ENCODE data around the gene GADL1. TPM values are rescaled to one million over a fixed set of nuclear protein-coding genes. Genes with fewer than 3 reads are reported as not detected.
A peak's percentile ranks its signal among the peaks of the same experiment; 100 is the strongest.

GADL1 gene
- total RNA-seq, 4 donors from 2014 or later: 0.13 to 0.55 (median 0.42) TPM

DNA sequence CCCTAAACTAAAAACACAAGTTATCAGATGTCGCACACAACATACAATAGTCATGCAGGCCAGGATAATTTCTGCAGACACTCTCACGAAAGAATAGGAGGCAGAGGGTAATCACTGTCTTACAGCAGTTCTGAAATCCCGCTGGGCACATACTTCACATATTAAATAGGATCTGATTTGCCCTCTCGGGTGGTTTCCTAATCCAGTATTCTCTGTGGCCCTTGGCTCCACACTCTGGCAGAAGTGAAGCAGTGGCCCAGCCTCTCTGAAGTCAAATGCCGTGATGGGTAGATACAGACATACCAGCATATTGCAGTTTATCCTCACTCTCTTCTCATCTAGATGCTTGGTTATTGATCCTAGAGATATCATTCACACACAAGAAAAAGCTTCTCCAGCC is 19.0 kb downstream of the GADL1 start:
- H3K27me3 ChIP-seq: no peaks in the 10 kb centered on the region
- ATAC-seq: peak; percentile 44 to 50
- H3K9me3 ChIP-seq: no peaks in the 10 kb centered on the region
- peak; percentile 8 to 17 for DNase-seq
- H3K27ac ChIP-seq: peak overlapping the region in 3 of 4 donors; percentile 48 to 81 (median 56)
- TF ChIP-seq CTCF (IDR thresholded peaks at IDR 0.05 in 4 of 5, conservative IDR thresholded peaks at IDR 0.05 in 1 of 5) (peak in 1 of 5 experiments; percentile 14), POLR2A (IDR thresholded peaks at IDR 0.05) (no peak)
- peaks cover 28 to 47% of the 10 kb centered on the region in 2 donors for H3K4me1 ChIP-seq
- no peaks in the 10 kb centered on the region for H3K36me3 ChIP-seq
- no peak overlapping the region for H3K4me3 ChIP-seq
- in situ Hi-C loops (cut with MboI; ENCODE audit: low sequenced_read_pairs in 4 of 4): no loop called here
- intact Hi-C loops (cut with DNase I; ENCODE audit: low total_unique reads): no loop called here

- peak overlapping the region in 3 of 4 donors; percentile 48 to 81 (median 50) for H3K27ac ChIP-seq
- peaks cover 25 to 47% of the 10 kb centered on the region in 2 donors for H3K4me1 ChIP-seq
- H3K27me3 ChIP-seq: no peaks in the 10 kb centered on the region
- no peaks in the 10 kb centered on the region for H3K9me3 ChIP-seq
- no peaks in the 10 kb centered on the region for H3K36me3 ChIP-seq
- in situ Hi-C loops (cut with MboI; ENCODE audit: low sequenced_read_pairs in 4 of 4): no loop called here
- intact Hi-C loops (cut with DNase I; ENCODE audit: low total_unique reads): loop anchor here (5.0 kb wide), 2 partner anchors 41 to 96 kb away; no protein-coding TSS in a partner anchor
- TF ChIP-seq CTCF (IDR thresholded peaks at IDR 0.05 in 4 of 5, conservative IDR thresholded peaks at IDR 0.05 in 1 of 5) (no peak), POLR2A (IDR thresholded peaks at IDR 0.05) (no peak)
- ATAC-seq (no peak), DNase-seq (no peak)
- no peak overlapping the region for H3K4me3 ChIP-seq
Observed at GRCh38 chr3:30873671-30874070, 20.8 kb downstream of the GADL1 start.

GRCh38 chr3:30872879-30873278 is 21.6 kb downstream of the GADL1 start:
- Histone ChIP-seq H3K27me3 (no peaks in the 10 kb centered on the region), H3K36me3 (no peaks in the 10 kb centered on the region), H3K4me1 (peaks cover 30 to 54% of the 10 kb centered on the region in 2 donors), H3K9me3 (no peaks in the 10 kb centered on the region), H3K27ac (peak overlapping the region; percentile 14 to 81 (median 49)), H3K4me3 (no peak overlapping the region)
- peak in 1 of 2 donors; percentile 31 for DNase-seq
- peak; percentile 81 to 88 for ATAC-seq
- TF ChIP-seq POLR2A (IDR thresholded peaks at IDR 0.05): no peak
- no peak for TF ChIP-seq CTCF (IDR thresholded peaks at IDR 0.05 in 4 of 5, conservative IDR thresholded peaks at IDR 0.05 in 1 of 5)
- in situ Hi-C loops (cut with MboI; ENCODE audit: low sequenced_read_pairs in 4 of 4) (no loop called here), intact Hi-C loops (cut with DNase I; ENCODE audit: low total_unique reads) (loop anchor here (5.0 kb wide), 2 partner anchors 41 to 96 kb away; no protein-coding TSS in a partner anchor)

DNA sequence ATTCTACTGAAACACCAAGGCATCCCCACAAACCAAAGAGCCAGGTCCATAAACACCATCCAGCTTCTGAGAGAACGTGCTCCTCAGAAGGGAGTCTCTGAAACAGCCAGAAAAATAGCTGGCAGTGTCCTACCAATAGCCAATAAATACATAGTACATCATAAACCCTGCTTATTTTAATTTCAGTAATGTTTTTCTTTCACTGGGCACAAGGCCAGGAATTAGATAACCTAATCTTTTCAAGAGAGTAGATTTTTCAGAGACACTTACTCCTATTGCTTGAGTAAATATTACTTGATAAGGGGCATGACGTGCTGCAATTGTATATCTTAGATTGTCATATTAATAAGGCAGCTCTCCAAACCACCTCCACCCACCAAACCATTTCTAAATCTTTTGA is 22.7 kb downstream of the GADL1 start:
- H3K27me3 ChIP-seq: no peaks in the 10 kb centered on the region
- peaks cover 30 to 54% of the 10 kb centered on the region in 2 donors for H3K4me1 ChIP-seq
- DNase-seq (no peak), ATAC-seq (no peak)
- intact Hi-C loops (cut with DNase I; ENCODE audit: low total_unique reads) (loop anchor here (5.0 kb wide), 2 partner anchors 39 to 94 kb away; no protein-coding TSS in a partner anchor), in situ Hi-C loops (cut with MboI; ENCODE audit: low sequenced_read_pairs in 4 of 4) (no loop called here)
- TF ChIP-seq CTCF (IDR thresholded peaks at IDR 0.05 in 4 of 5, conservative IDR thresholded peaks at IDR 0.05 in 1 of 5) (no peak), POLR2A (IDR thresholded peaks at IDR 0.05) (no peak)
- peak overlapping the region in 2 of 4 donors; percentile 48 to 81 for H3K27ac ChIP-seq
- no peaks in the 10 kb centered on the region for H3K36me3 ChIP-seq
- no peaks in the 10 kb centered on the region for H3K9me3 ChIP-seq
- no peak overlapping the region for H3K4me3 ChIP-seq

GRCh38 chr3:30864836-30865235 is 29.6 kb downstream of the GADL1 start:
- no peaks in the 10 kb centered on the region for H3K9me3 ChIP-seq
- no peak for TF ChIP-seq CTCF (IDR thresholded peaks at IDR 0.05 in 4 of 5, conservative IDR thresholded peaks at IDR 0.05 in 1 of 5)
- no peak for TF ChIP-seq POLR2A (IDR thresholded peaks at IDR 0.05)
- no peaks in the 10 kb centered on the region for H3K36me3 ChIP-seq
- peaks cover 14 to 23% of the 10 kb centered on the region in 2 donors for H3K4me1 ChIP-seq
- H3K27ac ChIP-seq: peak overlapping the region in 3 of 4 donors; percentile 16 to 62 (median 50)
- in situ Hi-C loops (cut with MboI; ENCODE audit: low sequenced_read_pairs in 4 of 4) (no loop called here), intact Hi-C loops (cut with DNase I; ENCODE audit: low total_unique reads) (no loop called here)
- no peak for DNase-seq
- no peak overlapping the region for H3K4me3 ChIP-seq
- ATAC-seq: peak in 1 of 2 donors; percentile 15
- no peaks in the 10 kb centered on the region for H3K27me3 ChIP-seq

All from gastrocnemius medialis (tissue), 4 donors.